Adipose tissue (tissue), 3 donors: ENCODE results near the gene COL21A1. TPM values are rescaled to one million over a fixed set of nuclear protein-coding genes. Genes with fewer than 3 reads are reported as not detected.
"Not testable (repeated sequence)": the region's sequence is repeated elsewhere in the genome, so short reads cannot be mapped to it uniquely, and the experiment has no call there.

Experiments used
- H3K27ac ChIP-seq: one replicate; pipeline ENCODE4 v1.5.1; 2013; ENCODE audit warnings: low read depth, low read length
- WGBS, 3 donors: extraction: QIAGEN DNeasy Blood & Tissue Kit; methylation state at CpG; one replicate each; pipeline ENCODE4 v1.1.7; 2013; 5-methylcytosine and 5-hydroxymethylcytosine counted together
- polyA plus RNA-seq, 3 donors: library from polyadenylated mRNA; stranded (reverse); fragments of 200-250 nt; gene quantifications; one replicate each; pipeline ENCODE4 v1.2.3, GENCODE V29; 2013
- donor health status: healthy with polysubstance abuse.
- donor health status: Bipolar disorder and iron deficiency.
- donor health status: healthy.

Gene COL21A1
- polyA plus RNA-seq, 3 donors = 0.38 to 1.9 (median 1.4) TPM

DNA sequence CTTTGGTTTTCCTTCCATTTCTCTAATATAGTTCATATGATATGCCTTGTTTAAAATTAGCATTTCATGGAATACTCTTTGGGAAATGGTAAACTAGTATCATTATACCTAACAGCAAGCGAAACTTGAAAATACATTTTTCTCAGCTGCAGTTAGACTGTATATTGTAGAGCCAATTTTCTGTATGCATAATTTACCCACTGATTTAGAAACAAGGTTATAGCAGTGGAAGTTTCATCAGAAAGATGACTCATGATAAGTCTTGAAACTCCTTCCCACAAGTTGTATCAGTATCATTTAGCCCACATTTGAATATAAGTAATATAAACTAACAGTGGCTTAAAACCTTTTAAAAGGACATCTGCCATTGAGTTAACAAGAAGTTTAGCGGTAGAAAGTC lies 207.2 kb downstream of the COL21A1 start:
- 67 to 82% (median 69%) methylated on average over 2 of the region's 2 CpGs for WGBS, 3 donors
- no peak overlapping the region for H3K27ac ChIP-seq

DNA sequence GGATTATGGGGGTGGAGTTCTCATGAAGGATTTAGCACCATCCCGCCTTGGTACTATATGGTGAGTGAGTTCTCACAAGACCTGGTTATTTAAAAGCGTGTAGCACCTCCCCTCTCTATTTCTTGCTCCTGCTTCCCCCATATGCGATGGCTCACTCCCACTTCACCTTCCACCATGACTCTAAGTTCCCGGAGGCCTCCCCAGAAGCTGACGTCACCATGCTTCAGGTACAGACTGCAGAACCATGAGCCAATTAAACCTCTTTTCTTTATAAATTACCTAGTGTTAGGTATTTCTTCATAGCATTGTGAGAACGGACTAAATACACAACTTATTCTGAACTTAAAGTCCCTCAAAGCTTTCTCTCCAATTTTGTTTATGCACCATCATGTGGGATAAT lies 208.6 kb downstream of the COL21A1 start:
- WGBS, 3 donors = 83 to 96% (median 95%) methylated on average over 6 of the region's 6 CpGs
- H3K27ac ChIP-seq = no peak overlapping the region

DNA sequence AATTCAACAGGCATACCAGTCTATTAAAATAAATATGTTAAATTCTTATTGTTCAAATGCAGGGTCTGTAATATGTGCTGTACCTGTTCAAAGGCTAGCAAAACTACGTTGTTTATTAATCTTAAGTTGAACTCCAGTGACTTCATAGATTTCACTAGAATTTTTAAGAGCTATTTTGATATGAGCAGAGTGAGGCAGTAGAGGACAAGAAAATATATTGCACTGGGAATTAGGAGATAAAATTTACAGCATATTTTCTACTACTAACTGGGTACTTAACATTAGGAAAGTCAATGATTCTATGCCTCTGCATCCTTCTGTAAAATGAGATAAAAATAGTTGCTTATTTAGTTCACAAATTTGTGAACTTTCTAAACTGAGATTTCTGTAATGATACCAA lies 209.8 kb downstream of the COL21A1 start:
- WGBS, 3 donors = 38 to 62% (median 46%) methylated on average over 1 of the region's 1 CpG
- no peak overlapping the region for H3K27ac ChIP-seq

DNA sequence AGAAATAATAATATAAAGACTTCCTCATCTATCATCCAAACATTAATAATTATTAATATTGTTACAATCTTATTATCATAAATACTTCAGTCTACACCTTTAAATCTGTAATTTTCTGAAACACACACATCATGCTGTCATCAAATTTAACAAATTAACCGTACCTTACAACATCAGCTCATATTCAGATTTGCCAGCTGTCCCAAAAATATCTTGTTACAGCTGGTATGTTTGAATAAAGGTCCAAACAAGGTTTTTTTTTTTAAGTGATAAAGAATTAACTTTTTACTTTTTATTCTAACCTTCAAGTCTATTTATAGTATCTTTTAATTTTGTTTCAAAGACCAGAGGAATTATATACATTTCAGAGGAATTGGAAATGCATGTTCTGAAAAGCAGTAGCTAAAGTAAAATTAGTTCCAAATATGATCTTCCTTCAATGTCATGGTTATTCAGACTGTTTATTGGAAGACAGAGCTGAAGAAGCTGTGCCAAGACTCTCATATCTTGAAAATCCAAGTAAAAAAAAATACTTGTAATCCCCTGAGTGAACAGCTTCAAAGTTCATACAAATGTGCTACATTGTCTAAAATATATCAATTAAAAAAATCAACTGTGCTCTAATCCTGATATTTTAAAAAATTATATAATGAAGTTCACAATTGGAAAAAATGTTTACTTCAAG lies 210.3 kb downstream of the COL21A1 start:
- 24 to 66% (median 59%) methylated on average over 1 of the region's 1 CpG for WGBS, 3 donors
- H3K27ac ChIP-seq = no peak overlapping the region

GRCh38 chr6:56033401-56033800 lies 214.0 kb downstream of the COL21A1 start:
- WGBS, 3 donors = 90 to 95% (median 95%) methylated on average over 2 of the region's 2 CpGs
- H3K27ac ChIP-seq = no peak overlapping the region

DNA sequence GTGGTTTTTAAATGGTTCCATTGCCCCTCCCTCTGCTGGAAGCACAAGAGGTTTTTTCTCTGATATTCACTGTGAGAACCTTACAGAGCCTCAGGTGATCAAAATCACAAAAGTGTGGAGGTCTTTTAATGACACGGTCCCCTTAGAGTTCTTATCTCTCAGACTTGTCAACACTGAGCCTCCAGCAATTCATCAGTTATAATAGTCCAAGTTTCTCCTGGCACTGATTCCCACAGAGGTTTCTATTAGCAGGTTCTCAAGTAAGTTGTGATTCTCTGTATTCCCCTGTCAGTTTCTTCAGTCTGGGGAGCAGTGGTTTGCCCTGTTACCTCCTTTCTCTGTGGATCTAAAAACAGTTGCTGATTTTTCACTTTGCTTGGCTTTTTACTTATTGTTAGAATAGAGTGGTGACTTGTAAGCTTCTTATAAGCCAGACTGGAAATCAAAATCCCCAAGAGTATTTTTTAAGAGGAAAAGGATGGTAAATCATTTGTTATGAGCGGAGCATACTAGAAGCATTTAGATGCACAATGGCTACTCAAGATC lies 214.6 kb downstream of the COL21A1 start:
- H3K27ac ChIP-seq = no peak overlapping the region
- WGBS, 3 donors = 41 to 56% (median 53%) methylated on average over 2 of the region's 2 CpGs

- H3K27ac ChIP-seq = no peak overlapping the region
- 73 to 89% (median 88%) methylated on average over 2 of the region's 2 CpGs for WGBS, 3 donors
Measured at GRCh38 chr6:56027865-56028264, 219.5 kb downstream of the COL21A1 start.

DNA sequence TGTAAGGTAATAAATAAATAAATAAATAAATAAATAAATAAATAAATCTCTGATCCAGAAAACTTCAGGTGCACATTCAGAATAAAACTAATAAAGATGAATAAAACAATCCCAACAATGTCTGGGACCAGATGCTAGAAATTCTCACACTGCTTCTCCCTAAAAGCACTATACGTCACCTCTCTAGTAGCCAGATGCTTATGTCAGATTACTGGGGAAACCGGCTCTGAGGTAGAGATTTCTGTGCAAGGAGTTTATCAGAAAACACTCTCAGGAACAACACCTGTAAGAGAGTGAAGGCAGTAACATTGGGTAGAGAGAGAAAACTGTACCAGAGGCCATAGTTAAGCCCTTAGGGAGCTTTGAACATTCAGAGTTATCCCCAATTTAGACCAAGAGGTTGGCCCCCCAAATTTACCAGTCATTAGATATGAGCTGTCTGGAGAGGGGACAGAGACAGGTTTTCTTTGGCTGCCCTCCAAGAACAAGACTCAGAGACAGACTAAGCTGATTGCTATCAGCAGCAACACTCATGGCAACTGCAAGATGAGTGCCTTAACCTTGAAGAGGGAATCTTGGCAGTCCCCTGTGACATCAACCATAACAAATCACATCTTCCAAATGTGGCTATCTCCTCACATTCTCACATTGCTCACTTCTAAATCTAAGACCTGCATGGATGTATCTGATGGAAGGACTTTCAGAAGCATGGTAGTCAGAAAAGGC lies 220.8 kb downstream of the COL21A1 start:
- WGBS, 3 donors = 69 to 81% (median 69%) methylated on average over 2 of the region's 2 CpGs
- H3K27ac ChIP-seq = no peak overlapping the region

DNA sequence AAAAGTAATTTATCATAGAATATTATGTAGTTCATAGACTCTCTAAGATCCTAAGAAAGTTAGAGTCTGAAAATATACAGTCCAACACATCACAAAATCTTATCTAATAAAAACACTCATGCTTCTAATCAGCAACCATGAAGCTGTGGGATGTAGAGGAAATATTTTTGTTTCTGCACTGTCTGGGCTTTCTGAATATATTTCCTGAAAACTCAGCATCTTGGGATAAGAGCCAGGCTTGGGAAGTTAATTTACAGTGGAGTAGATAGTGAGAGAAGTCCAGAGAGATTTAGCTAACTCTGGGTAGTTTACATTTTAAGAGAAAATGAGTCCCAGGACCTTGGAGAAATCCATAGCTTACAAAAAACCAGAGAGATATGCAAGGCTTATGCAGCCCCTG lies 221.6 kb downstream of the COL21A1 start:
- H3K27ac ChIP-seq = no peak overlapping the region

DNA sequence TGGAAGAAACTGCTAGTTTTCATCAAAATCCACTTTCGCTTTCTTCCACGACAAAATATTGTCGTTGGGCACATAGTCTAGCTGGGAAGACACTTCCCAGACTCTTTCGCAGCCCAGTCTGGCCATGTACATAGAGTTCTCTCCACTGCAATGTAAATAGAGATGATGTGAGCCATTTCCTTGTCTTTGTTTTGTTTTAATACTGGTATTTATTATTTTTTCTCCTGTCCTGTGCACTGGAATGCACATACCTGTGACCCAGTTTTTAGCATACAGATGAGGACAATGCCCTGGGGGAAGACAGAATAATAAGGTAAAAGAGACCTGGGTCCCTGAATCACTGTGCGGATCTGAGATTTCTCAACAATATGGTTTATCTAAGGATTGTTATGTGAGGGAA lies 222.4 kb downstream of the COL21A1 start:
- WGBS, 3 donors = 79 to 89% (median 80%) methylated on average over 5 of the region's 5 CpGs
- no peak overlapping the region for H3K27ac ChIP-seq

GRCh38 chr6:56023829-56024228 lies 223.6 kb downstream of the COL21A1 start:
- WGBS, 3 donors = 64 to 93% (median 93%) methylated on average over 3 of the region's 3 CpGs
- no peak overlapping the region for H3K27ac ChIP-seq

DNA sequence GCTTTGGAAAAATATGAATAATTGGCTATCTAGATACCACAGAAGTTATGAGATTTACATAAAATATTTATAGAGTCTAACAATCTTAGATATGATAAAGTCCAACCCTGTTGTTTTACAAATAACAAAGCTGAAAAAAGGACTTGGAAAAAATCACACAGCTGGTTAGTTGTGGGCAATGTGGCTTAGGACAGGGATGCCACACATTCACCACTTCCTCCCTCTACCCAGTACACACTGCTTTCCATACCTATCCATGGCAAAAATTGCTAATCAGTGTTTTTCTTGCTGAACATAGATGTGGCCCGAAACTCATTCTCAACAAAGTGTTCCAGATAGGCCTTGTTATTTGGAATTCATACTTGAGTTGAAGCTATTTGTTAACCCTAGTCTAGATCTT lies 224.7 kb downstream of the COL21A1 start:
- no peak overlapping the region for H3K27ac ChIP-seq
- 68 to 89% (median 87%) methylated on average over 1 of the region's 1 CpG for WGBS, 3 donors

DNA sequence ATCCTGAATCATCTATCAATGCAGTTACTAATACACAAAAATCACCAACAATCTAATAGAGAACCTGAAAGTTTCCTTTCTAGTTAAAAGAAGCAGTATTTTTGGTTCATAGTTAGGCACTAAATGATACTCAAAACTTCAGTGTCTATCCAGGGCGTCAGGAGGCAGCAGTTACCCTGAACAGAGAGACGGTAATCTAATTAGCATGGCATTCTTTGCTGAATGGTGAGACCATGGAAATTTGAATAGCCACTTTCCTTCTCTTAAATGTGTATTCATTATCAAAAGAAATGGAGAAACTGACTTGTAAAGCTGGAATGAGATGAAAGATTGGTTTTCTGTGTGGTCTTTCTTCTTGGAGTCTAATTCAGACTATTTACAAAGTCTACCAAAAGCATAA lies 225.4 kb downstream of the COL21A1 start:
- H3K27ac ChIP-seq = no peak overlapping the region
- WGBS, 3 donors = 66 to 92% (median 87%) methylated on average over 2 of the region's 2 CpGs

- no peak overlapping the region for H3K27ac ChIP-seq
- 59 to 76% (median 73%) methylated on average over 1 of the region's 1 CpG for WGBS, 3 donors
Measured at GRCh38 chr6:56019973-56020372, 227.4 kb downstream of the COL21A1 start.

DNA sequence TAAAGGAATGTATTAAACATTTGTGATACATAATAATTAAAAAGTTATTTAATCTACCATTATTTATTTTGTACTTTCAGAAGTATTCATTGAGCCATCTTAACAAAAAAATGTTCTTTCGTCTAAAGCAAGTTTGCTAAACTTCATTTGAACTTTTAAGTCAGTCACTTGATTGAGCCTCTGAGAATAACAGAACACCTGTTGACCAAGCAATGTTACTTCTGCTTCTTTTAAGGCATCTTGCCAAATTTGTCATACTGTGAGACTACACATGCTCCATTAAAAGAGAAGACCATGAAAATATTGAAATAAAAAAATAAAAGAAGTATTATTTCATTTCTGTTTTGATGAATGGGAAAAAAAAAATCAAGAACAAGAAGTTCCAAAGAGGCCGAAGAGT lies 230.2 kb downstream of the COL21A1 start:
- WGBS, 3 donors = 61 to 74% (median 69%) methylated on average over 2 of the region's 2 CpGs
- no peak overlapping the region for H3K27ac ChIP-seq

GRCh38 chr6:56014039-56014438 lies 233.3 kb downstream of the COL21A1 start:
- H3K27ac ChIP-seq = not testable (repeated sequence)
- WGBS, 3 donors = 88 to 93% (median 89%) methylated on average over 10 of the region's 10 CpGs

GRCh38 chr6:56009636-56010035 lies 237.7 kb downstream of the COL21A1 start:
- 69 to 81% (median 76%) methylated on average over 2 of the region's 2 CpGs for WGBS, 3 donors
- H3K27ac ChIP-seq = no peak overlapping the region
